HepG2 (cell line): ENCODE measurements around the gene CAMK2A. TPM values are rescaled to one million over a fixed set of nuclear protein-coding genes. Genes with fewer than 3 reads are reported as not detected.

Experiments
- ATAC-seq: fragments of 200-7000 bp; cut with Tn5 transposase; 3 replicates; pipeline ENCODE4 v1.9.1; 2020; ENCODE audit warnings: mild to moderate bottlenecking, moderate library complexity
- BruUV-seq: library from RNA; stranded (reverse); fragments of 400-500 nt; replicated peaks from 2 replicates; lab custom pipeline; 2021; lab: Mats Ljungman, UMichigan
- CTCF ChIA-PET: fragments of 300-600 bp; formaldehyde crosslinking; extraction: SDS; loops from one replicate; lab custom pipeline; 2021; ENCODE audit warnings: low total read pairs, inconsistent platforms, low intra/inter-chr PET ratio; lab: Yijun Ruan, JAX
- POLR2A ChIA-PET: fragments of 350-600 bp; sonication (Branson Sonifier 250); formaldehyde crosslinking; loops from one replicate; lab custom pipeline; 2020; ENCODE audit warnings: antibody characterized with exemption, inconsistent platforms; lab: Yijun Ruan, JAX
- DNase-seq: peaks from one replicate; pipeline ENCODE4 v3.0.0-alpha.2; 2015; ENCODE audit warnings: low spot score
- FAIRE-seq: peaks from 3 replicates; lab custom pipeline; 2011; peaks lifted over from hg19 to GRCh38; lab: Jason Lieb, UNC
- H2AFZ ChIP-seq: one replicate; pipeline ENCODE4 v1.6.1; 2011; ENCODE audit warnings: low read length, inconsistent platforms
- H3K27ac ChIP-seq: fragments of 300-600 bp; 3 replicates; pipeline ENCODE4 v1.8.0; 2011; ENCODE audit warnings: mixed run types, mild to moderate bottlenecking, mixed read lengths, low read length, inconsistent platforms; ENCODE audit not compliant: insufficient read depth; ENCODE audit errors: extremely low read length
- H3K27me3 ChIP-seq, 2 experiments: fragments of 200-600 bp in 1 of 2; 2 replicates in 1 of 2; 3 replicates in 1 of 2; pipeline versions ENCODE4 v1.6.0 to v1.8.0; 2011; ENCODE audit warnings: low read length in 2 of 2, mild to moderate bottlenecking in 2 of 2, moderate library complexity in 2 of 2, inconsistent platforms in 1 of 2; ENCODE audit not compliant: insufficient read depth in 2 of 2, control insufficient read depth in 1 of 2
- H3K36me3 ChIP-seq, 2 experiments: fragments of 200-600 bp in 1 of 2; replicated peaks in 1 of 2; 2 replicates in 1 of 2; 3 replicates in 1 of 2; pipeline versions ENCODE4 v1.5.1 to v1.8.0; 2011; ENCODE audit warnings: low read length in 2 of 2, inconsistent platforms in 1 of 2; ENCODE audit not compliant: insufficient read depth in 2 of 2, control insufficient read depth in 1 of 2
- H3K4me1 ChIP-seq: 2 replicates; pipeline ENCODE4 v1.5.1; 2012; ENCODE audit warnings: low read length, inconsistent platforms; ENCODE audit not compliant: insufficient read depth
- H3K4me2 ChIP-seq: 2 replicates; pipeline ENCODE4 v1.6.0; 2011; ENCODE audit warnings: low read depth, low read length, inconsistent platforms
- H3K4me3 ChIP-seq, 3 experiments: fragments of 200-600 bp in 1 of 3; sonication (generic), shearing (Covaris generic) in 1 of 3; replicated peaks in 1 of 3; 2 replicates each; pipeline ENCODE4 v1.5.1; 2011 to 2016; ENCODE audit warnings: low read length in 3 of 3, inconsistent platforms in 2 of 3, low read depth in 2 of 3, mild to moderate bottlenecking in 2 of 3, control low read depth in 1 of 3, mixed read lengths in 1 of 3; ENCODE audit not compliant: insufficient read depth in 1 of 3
- H3K79me2 ChIP-seq: one replicate; pipeline ENCODE4 v1.6.1; 2011; ENCODE audit warnings: low read length, inconsistent platforms; ENCODE audit not compliant: insufficient read depth
- H3K9ac ChIP-seq: 2 replicates; pipeline ENCODE4 v1.6.0; 2011; ENCODE audit warnings: mild to moderate bottlenecking, low read depth, low read length, inconsistent platforms; ENCODE audit not compliant: insufficient read depth
- H3K9me3 ChIP-seq: 2 replicates; pipeline ENCODE4 v1.5.1; 2012; ENCODE audit warnings: mild to moderate bottlenecking, low read length
- H4K20me1 ChIP-seq: 2 replicates; pipeline ENCODE4 v1.6.0; 2011; ENCODE audit warnings: inconsistent platforms, mild to moderate bottlenecking, low read length, moderate library complexity; ENCODE audit not compliant: insufficient read depth
- CERS6 ChIP-seq: sonication (generic); formaldehyde crosslinking; IDR thresholded peaks from 2 replicates; pipeline ENCODE4 v1.5.0; 2020; ENCODE audit warnings: missing genetic modification reagents
- KIAA2018 ChIP-seq: sonication (generic); formaldehyde crosslinking; IDR thresholded peaks from 2 replicates; pipeline ENCODE4 v1.5.0; 2020; ENCODE audit warnings: mild to moderate bottlenecking, missing genetic modification reagents, borderline replicate concordance
- MAZ ChIP-seq, 2 experiments: sonication (generic) in 1 of 2; formaldehyde crosslinking in 1 of 2; IDR thresholded peaks; 2 replicates each; pipeline versions ENCODE4 v1.5.0 to v1.6.1; 2012 to 2020; ENCODE audit warnings: low read depth in 2 of 2, mild to moderate bottlenecking in 2 of 2, borderline replicate concordance in 1 of 2, improper control_type of control experiment in 1 of 2, low read length in 1 of 2, missing genetic modification reagents in 1 of 2, moderate library complexity in 1 of 2
- NFKB2 ChIP-seq: sonication (generic); formaldehyde crosslinking; IDR thresholded peaks from 2 replicates; pipeline ENCODE4 v1.4.0; 2020; ENCODE audit warnings: missing genetic modification reagents, borderline replicate concordance
- PLSCR1 ChIP-seq: sonication (generic); formaldehyde crosslinking; IDR thresholded peaks from 2 replicates; pipeline ENCODE4 v1.5.0; 2020; ENCODE audit warnings: missing genetic modification reagents, mild to moderate bottlenecking, borderline replicate concordance
- XBP1 ChIP-seq: sonication (generic); formaldehyde crosslinking; IDR thresholded peaks from 2 replicates; pipeline ENCODE4 v1.5.0; 2020; ENCODE audit warnings: missing genetic modification reagents
- ZNF607 ChIP-seq: sonication (generic); formaldehyde crosslinking; IDR thresholded peaks from 2 replicates; pipeline ENCODE4 v1.5.1; 2020; ENCODE audit warnings: missing genetic modification reagents, mild to moderate bottlenecking, borderline replicate concordance
- WGBS: methylation state at CpG from one replicate; pipeline ENCODE4 v1.1.6; 2017; ENCODE audit warnings: low lambda C conversion rate; 5-methylcytosine and 5-hydroxymethylcytosine counted together
- in situ Hi-C: cut with HindIII; loops from 2 replicates; pipeline ENCODE4 v1.10.0; 2017; ENCODE audit warnings: low pct_unique_long_range_greater_than_20kb; ENCODE audit not compliant: extremely low pct_ligation_motif_present
- intact Hi-C: fragments of 100-400 bp; cut with micrococcal nuclease; formaldehyde crosslinking; loops from one replicate; pipeline ENCODE4 v1.10.0; 2022; ENCODE audit not compliant: unreplicated experiment
- polyA plus RNA-seq, 8 experiments: library from polyadenylated mRNA; depleted of rRNA in 3 of 8; stranded (reverse) in 7 of 8; unstranded in 1 of 8; fragments of >200 nt; fragmentation: Illumina TruSeq in 4 of 8; extraction: Trizol in 4 of 8; gene quantifications; 2 replicates each; pipeline versions ENCODE4 v1.2.1 to v1.2.3, GENCODE V29; 2011 to 2016; ENCODE audit warnings: low read depth in 4 of 8, missing spikeins in 1 of 8, mixed read lengths in 1 of 8; ENCODE audit not compliant: insufficient read depth in 1 of 8
- total RNA-seq, 5 experiments: library from RNA; depleted of rRNA; stranded (reverse); fragments of >200 nt; fragmentation: Illumina TruSeq; extraction: Trizol; gene quantifications; 2 replicates each; pipeline ENCODE4 v1.2.3, GENCODE V29; 2016; ENCODE audit warnings: low read depth in 1 of 5

Gene CAMK2A
- total and polyA plus RNA-seq, 2 of the 13 experiments (the other 11 are each of a cell fraction or from before 2014, with no cell fraction given), result 0.11 TPM; not detected in 1

- DNase-seq (no peak), FAIRE-seq (no peak), ATAC-seq (no peak)
- Histone ChIP-seq H3K9ac (no peak overlapping the region), H3K4me3 (no peak overlapping the region), H3K4me1 (peaks cover 7% of the 10 kb centered on the region; the same call in 1 of the 2 replicates), H4K20me1 (no peaks in the 10 kb centered on the region), H3K27me3 (peaks cover 3 to 75% of the 10 kb centered on the region in 2 experiments; a peak in 4 of 5 replicates), H3K36me3 (no peaks in the 10 kb centered on the region), H3K9me3 (no peaks in the 10 kb centered on the region), H2AFZ (no peak overlapping the region), H3K27ac (no peak overlapping the region), H3K4me2 (no peak overlapping the region), H3K79me2 (no peaks in the 10 kb centered on the region)
- WGBS, result 74% methylated on average over 9 of the region's 13 CpGs
- intact Hi-C loops (no loop called here), in situ Hi-C loops (no loop called here)
- TF ChIP-seq MAZ (IDR thresholded peaks at IDR 0.05; ENCODE audit: borderline replicate concordance, low read depth, low read length) (no peak), MAZ (CRISPR knock-in tag; IDR thresholded peaks at IDR 0.05; ENCODE audit: low read depth) (no peak), NFKB2 (CRISPR knock-in tag) (no peak), PLSCR1 (CRISPR knock-in tag) (no peak)
- CTCF ChIA-PET, result no interaction called here
- POLR2A ChIA-PET, result no interaction called here
- BruUV-seq, result no TSS peak
These were observed 5.3 kb downstream of the CAMK2A start for GRCh38 chr5:150284311-150284710.

GRCh38 chr5:150283904-150284303, 5.7 kb downstream of the CAMK2A start:
- H3K4me2 ChIP-seq, result no peak overlapping the region
- H3K27me3 ChIP-seq, result peaks cover 3 to 74% of the 10 kb centered on the region in 2 experiments; a peak in 4 of 5 replicates
- no peak overlapping the region for H2AFZ ChIP-seq
- H3K36me3 ChIP-seq, result no peaks in the 10 kb centered on the region
- no peaks in the 10 kb centered on the region for H4K20me1 ChIP-seq
- ATAC-seq, result no peak
- FAIRE-seq, result no peak
- no peak overlapping the region for H3K4me3 ChIP-seq
- H3K4me1 ChIP-seq, result peaks cover 7% of the 10 kb centered on the region; the same call in 1 of the 2 replicates
- WGBS, result 5% methylated on average over 3 of the region's 3 CpGs
- no peaks in the 10 kb centered on the region for H3K9me3 ChIP-seq
- ChIA-PET POLR2A (no interaction called here), CTCF (no interaction called here)
- BruUV-seq, result no TSS peak
- H3K79me2 ChIP-seq, result no peaks in the 10 kb centered on the region
- H3K9ac ChIP-seq, result no peak overlapping the region
- no peak for DNase-seq
- H3K27ac ChIP-seq, result no peak overlapping the region
- intact Hi-C loops, result no loop called here
- in situ Hi-C loops, result no loop called here
- TF ChIP-seq KIAA2018 (CRISPR knock-in tag) (no peak), XBP1 (CRISPR knock-in tag) (no peak), CERS6 (no peak), ZNF607 (CRISPR knock-in tag) (no peak)
